Smooth muscle cell (in vitro differentiated cells): ENCODE results near the gene KCNQ5. TPM values are rescaled to one million over a fixed set of nuclear protein-coding genes. Genes with fewer than 3 reads are reported as not detected.

Experiments
- DNase-seq: peaks from one replicate; lab custom pipeline; 2025; ENCODE audit not compliant: unreplicated experiment; lab: John Stamatoyannopoulos, UW
- H2AFZ ChIP-seq: fragments of 200-600 bp; sonication (generic); 2 replicates; pipeline ENCODE4 v1.6.0; 2016; ENCODE audit warnings: antibody characterized with exemption, low read depth, mild to moderate bottlenecking
- H3F3A ChIP-seq: fragments of 200-600 bp; sonication (generic); 2 replicates; pipeline ENCODE4 v1.6.0; 2017; ENCODE audit warnings: antibody characterized with exemption, low read depth
- H3K27ac ChIP-seq: fragments of 200-600 bp; sonication (generic); 2 replicates; pipeline ENCODE4 v1.5.1; 2016; ENCODE audit warnings: low read depth, mild to moderate bottlenecking
- H3K27me3 ChIP-seq: fragments of 200-600 bp; sonication (generic); 2 replicates; pipeline ENCODE4 v1.6.1; 2016; ENCODE audit warnings: low read depth, mild to moderate bottlenecking
- H3K36me3 ChIP-seq: fragments of 200-600 bp; sonication (generic); 2 replicates; pipeline ENCODE4 v1.5.1; 2016; ENCODE audit warnings: low read depth
- H3K4me1 ChIP-seq: fragments of 200-600 bp; sonication (generic); 2 replicates; pipeline ENCODE4 v1.5.1; 2016; ENCODE audit warnings: low read depth
- H3K4me2 ChIP-seq: fragments of 200-600 bp; sonication (generic); 2 replicates; pipeline ENCODE4 v1.6.0; 2016; ENCODE audit warnings: mild to moderate bottlenecking
- H3K4me3 ChIP-seq: fragments of 200-600 bp; sonication (generic); 2 replicates; pipeline ENCODE4 v1.5.1; 2016; ENCODE audit warnings: mild to moderate bottlenecking
- H3K79me2 ChIP-seq: fragments of 200-600 bp; sonication (generic); 2 replicates; pipeline ENCODE4 v1.6.0; 2016; ENCODE audit warnings: low read depth, mild to moderate bottlenecking
- H3K9ac ChIP-seq: fragments of 200-600 bp; sonication (generic); 2 replicates; pipeline ENCODE4 v1.6.0; 2016; ENCODE audit warnings: low read depth
- H3K9me3 ChIP-seq: fragments of 200-600 bp; sonication (generic); replicated peaks from 2 replicates; pipeline ENCODE4 v1.5.1; 2016; ENCODE audit warnings: low read depth
- H4K20me1 ChIP-seq: fragments of 200-600 bp; sonication (generic); 2 replicates; pipeline ENCODE4 v1.6.0; 2016; ENCODE audit warnings: low read depth
- CTCF ChIP-seq: fragments of 200-600 bp; sonication (generic); IDR thresholded peaks from 2 replicates; pipeline ENCODE4 v1.5.1; 2017; ENCODE audit warnings: borderline replicate concordance, mild to moderate bottlenecking, antibody characterized with exemption; ENCODE audit not compliant: insufficient read depth, poor library complexity, severe bottlenecking
- WGBS: methylation state at CpG from one replicate; pipeline ENCODE4 v1.1.7; 2016; ENCODE audit warnings: low lambda C conversion rate; 5-methylcytosine and 5-hydroxymethylcytosine counted together
- polyA plus RNA-seq: library from polyadenylated mRNA; unstranded; fragments of >200 nt; fragmentation: Nextera tagmentation; extraction: Ambion mirVana; gene quantifications from 2 replicates; pipeline ENCODE4 v1.2.1, GENCODE V29; 2016
- total RNA-seq: library from RNA; depleted of rRNA; stranded (reverse); fragments of >200 nt; gene quantifications from 2 replicates; pipeline ENCODE4 v1.2.3, GENCODE V29; 2014

Gene KCNQ5
- total and polyA plus RNA-seq, 2 experiments from 2014 or later, result 1.2 to 2.0 TPM

GRCh38 chr6:73027691-73028090, 405.8 kb downstream of the KCNQ5 start:
- Histone ChIP-seq H3K9me3 (no peaks in the 10 kb centered on the region), H3K79me2 (no peaks in the 10 kb centered on the region), H3K36me3 (no peaks in the 10 kb centered on the region), H3K9ac (no peak overlapping the region), H4K20me1 (no peaks in the 10 kb centered on the region), H2AFZ (no peak overlapping the region), H3K4me1 (no peaks in the 10 kb centered on the region), H3K27me3 (no peaks in the 10 kb centered on the region), H3K4me3 (no peak overlapping the region), H3K4me2 (no peak overlapping the region), H3F3A (no peaks in the 10 kb centered on the region), H3K27ac (no peak overlapping the region)
- no peak for DNase-seq
- TF ChIP-seq CTCF, result no peak

DNA sequence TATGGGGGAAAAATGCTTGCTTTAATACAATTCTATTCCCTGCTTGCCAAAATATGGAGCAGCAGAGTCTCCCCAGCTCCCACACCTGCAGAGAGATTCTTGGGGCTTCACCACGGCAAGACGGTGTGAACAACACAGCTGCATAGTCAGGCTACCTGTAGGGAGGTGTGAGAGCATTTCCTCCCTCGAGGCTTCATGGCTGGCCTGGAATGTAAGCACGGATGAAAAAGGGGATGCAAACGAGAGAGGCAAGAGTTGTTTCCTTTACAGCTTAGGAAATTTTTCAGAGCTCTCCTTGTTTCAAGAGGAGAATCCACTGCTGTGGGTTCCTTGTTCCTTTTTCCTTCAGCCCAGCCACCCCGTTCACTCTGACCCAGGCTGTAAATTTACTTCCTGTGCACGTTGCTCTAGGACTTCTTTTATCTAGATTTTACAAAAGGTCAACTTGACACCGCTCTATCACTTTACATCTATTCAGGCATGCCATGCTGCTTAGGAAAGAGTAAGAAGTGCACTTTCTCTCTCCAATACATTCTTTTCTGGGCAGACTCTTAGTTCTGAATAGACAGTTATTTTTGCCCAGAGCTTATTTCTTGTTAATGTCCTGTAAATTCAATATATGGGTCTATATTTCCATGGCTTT, 406.4 kb downstream of the KCNQ5 start:
- TF ChIP-seq CTCF, result no peak
- H3F3A ChIP-seq, result no peaks in the 10 kb centered on the region
- H3K27ac ChIP-seq, result no peak overlapping the region
- H3K9me3 ChIP-seq, result no peaks in the 10 kb centered on the region
- no peaks in the 10 kb centered on the region for H4K20me1 ChIP-seq
- H3K4me3 ChIP-seq, result no peak overlapping the region
- DNase-seq, result no peak
- H2AFZ ChIP-seq, result no peak overlapping the region
- no peaks in the 10 kb centered on the region for H3K4me1 ChIP-seq
- 34% methylated on average over 8 of the region's 8 CpGs for WGBS
- H3K36me3 ChIP-seq, result no peaks in the 10 kb centered on the region
- H3K79me2 ChIP-seq, result no peaks in the 10 kb centered on the region
- no peak overlapping the region for H3K4me2 ChIP-seq
- no peak overlapping the region for H3K9ac ChIP-seq
- H3K27me3 ChIP-seq, result no peaks in the 10 kb centered on the region

DNA sequence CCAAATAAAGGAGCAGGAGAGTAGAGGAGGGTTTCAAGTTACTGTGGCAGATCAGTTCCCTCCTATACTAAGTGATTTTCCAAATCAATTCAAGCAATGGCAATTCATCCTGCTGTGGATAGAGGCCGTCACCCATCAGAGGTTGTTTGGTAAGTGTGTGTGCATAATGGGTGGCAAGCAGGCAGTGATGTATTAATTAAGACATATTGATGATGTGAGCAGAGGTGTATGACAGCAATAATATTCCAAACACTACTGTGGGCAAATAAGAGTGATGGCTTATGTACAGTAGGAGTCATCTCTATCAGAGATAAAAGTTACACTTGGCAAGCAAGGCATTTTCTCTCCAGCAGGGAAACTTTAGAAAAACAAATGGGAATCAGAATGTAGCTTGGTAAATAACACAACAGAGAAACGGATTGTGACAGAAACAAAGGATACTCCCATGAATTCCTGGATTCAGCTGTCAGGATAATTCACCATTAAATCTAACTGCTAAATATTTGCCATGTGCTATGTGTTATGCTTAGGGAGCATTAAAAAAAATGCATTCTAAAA, 407.1 kb downstream of the KCNQ5 start:
- Histone ChIP-seq H3K4me2 (no peak overlapping the region), H3K79me2 (no peaks in the 10 kb centered on the region), H2AFZ (no peak overlapping the region), H3K9me3 (no peaks in the 10 kb centered on the region), H3K9ac (no peak overlapping the region), H3K4me1 (no peaks in the 10 kb centered on the region), H3K36me3 (no peaks in the 10 kb centered on the region), H3K4me3 (no peak overlapping the region), H3K27me3 (no peaks in the 10 kb centered on the region), H3K27ac (no peak overlapping the region), H4K20me1 (no peaks in the 10 kb centered on the region), H3F3A (no peaks in the 10 kb centered on the region)
- WGBS, result 85% methylated on average over 2 of the region's 2 CpGs
- TF ChIP-seq CTCF, result no peak
- no peak for DNase-seq

DNA sequence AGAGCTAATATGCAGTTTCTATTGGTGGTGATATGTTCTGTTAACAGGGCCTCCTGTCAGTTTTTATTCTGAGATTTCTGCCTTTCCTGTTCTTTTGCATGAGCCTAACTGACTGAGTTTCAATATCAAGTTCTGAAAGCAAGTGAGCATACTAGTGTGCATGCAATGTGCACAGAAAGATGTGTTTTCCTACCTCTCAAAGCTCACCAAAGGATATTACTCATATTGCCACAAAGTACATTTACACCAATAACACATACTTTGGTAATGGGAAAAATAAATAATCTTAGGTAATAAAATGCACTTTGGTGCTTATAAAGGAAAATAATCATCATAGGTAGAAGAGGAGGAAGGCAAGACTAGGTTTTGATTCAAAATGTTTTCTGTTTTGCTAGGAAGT, 408.4 kb downstream of the KCNQ5 start:
- Histone ChIP-seq H2AFZ (no peak overlapping the region), H3F3A (no peaks in the 10 kb centered on the region), H3K27me3 (no peaks in the 10 kb centered on the region), H3K4me3 (no peak overlapping the region), H3K36me3 (no peaks in the 10 kb centered on the region), H3K9ac (no peak overlapping the region), H4K20me1 (no peaks in the 10 kb centered on the region), H3K4me2 (no peak overlapping the region), H3K4me1 (no peaks in the 10 kb centered on the region), H3K27ac (no peak overlapping the region), H3K79me2 (no peaks in the 10 kb centered on the region), H3K9me3 (no peaks in the 10 kb centered on the region)
- no peak for DNase-seq
- no peak for TF ChIP-seq CTCF
